GM18519 (cell line): ENCODE measurements around the gene ZNF304.

Experiments
- ATAC-seq: cut with Tn5 transposase; IDR thresholded peaks from one replicate; pipeline ENCODE4 v1.9.1; 2021; ENCODE audit warnings: mild to moderate bottlenecking, moderate library complexity; ENCODE audit not compliant: unreplicated experiment, low FRiP score

The ZNF304 gene

DNA sequence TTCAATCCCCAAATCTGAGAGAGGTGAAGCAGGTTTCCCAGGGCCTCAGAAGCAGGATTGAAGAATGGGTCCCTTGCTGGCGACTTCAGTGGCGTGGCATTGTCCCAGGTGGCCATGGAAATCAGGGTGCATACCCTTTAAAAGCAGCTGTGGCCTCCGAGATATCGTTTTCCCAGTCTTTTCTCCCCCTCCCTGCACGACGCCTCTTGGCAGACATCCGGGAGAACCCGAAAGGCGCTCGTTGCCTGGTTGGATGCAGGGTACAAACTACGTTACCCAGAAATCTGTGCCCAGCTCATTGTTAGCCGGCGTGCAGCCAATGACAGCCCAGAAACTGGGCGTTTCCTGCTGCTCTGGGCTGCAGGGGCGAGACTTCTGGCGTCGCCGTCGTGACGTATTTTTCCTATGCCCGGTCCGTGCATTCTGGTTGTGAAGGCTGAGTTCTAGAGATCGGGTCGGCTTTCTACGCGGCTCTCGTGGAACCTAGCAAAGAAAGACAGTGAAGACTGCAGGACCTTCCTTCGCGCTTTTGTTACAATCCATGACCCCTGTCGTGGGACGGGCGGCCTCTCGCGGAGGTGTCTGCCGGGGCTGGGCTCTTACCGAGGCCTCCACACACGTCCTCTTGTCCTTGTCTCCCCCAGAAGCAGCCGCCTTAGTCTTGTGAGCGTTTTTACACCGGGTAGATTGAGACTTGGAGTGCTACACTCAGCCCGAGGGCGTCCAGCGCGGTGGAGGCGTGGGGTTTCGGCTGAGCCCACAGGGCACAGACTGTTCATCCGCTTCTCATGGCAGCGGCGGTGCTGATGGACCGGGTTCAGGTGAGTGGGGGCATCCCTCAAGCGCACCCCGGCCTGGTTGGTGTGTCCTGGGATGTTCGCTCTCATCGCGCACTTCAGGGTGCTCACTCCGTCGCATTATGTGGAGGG lies at the start of gene ZNF304:
TSS of gene ZNF304 (plus strand) at position 395 of the 929 bp plus-strand sequence. CDS start at position 789, 394 bp downstream.
- ATAC-seq: peak; percentile 93

DNA sequence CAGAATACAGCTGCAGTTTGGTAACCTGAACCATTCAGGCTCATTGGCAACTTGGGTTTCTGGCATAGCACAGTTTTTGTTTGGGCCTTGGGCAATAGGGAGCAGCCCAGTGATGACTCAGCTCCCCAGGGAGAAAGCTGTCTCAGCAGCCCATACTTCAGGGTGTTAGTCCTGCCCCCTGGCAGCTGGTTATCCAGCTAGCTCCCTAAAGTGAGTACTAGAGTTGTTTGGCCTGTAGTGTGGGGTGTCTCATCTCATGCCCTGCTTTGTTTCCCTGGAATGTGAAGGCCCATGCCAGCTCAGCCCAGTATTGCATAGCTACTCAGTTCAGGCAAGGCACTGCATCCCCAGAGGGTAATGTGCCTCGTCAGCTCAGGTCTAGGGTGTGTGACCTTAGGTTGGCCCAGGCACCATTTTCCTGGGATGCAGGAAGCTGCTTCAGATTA lies 49.0 kb upstream of the ZNF304 start:
- no peak for ATAC-seq

DNA sequence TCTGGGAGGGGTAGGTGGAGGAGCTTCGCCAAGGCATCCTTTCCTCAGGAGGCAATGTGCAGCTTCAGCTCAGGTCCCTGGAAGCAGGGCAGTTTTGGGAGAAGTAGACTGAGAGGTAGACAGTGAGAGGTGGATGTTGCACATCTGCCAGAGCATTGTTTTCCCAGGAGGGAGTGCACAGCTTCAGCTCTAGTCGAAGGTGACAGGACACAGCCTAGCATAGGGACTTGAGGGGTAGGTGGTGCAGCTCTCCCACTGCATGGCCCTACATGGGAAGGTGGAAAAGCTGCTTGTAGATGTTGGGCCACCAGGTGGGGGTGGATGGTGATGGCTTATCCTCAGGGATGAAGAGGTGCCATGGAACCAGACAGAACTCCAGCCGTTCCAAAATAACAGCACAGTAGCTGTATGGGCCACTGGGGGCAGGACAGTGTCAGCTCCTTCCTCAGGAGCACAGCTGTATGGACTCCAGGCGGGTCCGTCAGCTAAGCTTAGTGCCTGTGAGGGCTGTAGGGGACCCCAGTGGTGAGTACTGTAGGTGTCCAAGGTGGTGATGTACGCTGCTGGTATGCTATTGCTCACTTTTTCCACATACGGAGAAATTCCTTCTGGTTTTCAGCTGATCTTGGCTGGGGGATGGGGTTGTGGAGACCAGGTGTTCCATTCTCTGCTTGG lies 48.2 kb upstream of the ZNF304 start:
- no peak for ATAC-seq

DNA sequence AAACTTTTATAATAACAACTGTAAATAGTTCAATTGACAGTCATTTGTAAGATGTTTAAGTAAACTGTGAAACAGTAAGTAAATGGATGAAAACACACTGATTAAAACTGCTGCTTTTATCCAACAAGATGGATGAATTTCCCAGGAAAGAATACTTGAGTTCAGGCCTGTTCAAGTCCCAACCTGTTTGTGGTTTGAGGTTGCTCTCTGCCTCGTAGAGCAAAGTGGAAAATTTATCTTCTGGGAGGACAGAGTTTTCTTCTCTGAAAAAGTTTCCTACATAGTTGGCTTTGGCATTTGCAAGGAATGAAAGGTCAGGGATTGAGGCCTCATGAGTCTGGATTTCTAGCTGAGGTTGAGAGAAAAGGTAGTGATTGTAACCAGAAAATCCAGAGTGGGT lies 46.0 kb upstream of the ZNF304 start:
- no peak for ATAC-seq

DNA sequence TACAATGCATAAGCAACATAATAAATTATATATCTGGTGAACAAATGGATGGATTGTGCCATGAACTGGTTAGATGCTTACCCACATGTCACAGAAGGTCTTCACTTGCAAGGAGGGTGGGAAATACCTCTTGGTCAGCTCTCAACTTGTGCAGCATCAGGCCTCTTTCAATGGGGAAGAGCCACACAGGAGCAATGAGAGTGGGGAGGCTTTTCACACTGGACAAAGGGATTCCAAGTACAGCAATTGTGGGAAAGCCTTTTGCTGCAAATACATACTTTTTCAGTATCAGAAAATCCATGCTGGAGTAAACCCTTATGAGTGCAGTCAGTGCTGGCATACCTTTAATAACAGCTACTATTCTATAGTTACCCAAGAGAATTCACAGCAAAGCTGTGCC lies 42.6 kb upstream of the ZNF304 start:
- ATAC-seq: no peak

DNA sequence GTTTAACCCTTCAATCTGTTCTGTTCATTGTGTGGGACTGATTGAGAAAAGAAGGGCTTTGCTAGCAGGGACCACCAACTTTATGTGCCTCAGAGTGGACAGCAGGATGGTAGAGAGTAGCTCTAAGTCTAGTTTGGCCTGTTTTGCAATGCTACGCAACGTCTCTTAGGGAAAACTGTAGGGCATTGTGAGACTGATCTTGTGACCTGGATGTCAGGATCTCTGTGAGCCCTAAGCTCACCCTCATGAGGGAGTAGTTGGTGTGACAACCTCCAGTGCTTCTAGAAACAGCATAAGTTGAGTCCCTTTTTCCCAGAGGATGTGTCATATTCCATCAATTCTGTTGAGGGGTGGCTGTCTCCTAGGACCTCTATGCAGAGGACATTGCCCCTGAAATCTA lies 40.3 kb upstream of the ZNF304 start:
- no peak for ATAC-seq

DNA sequence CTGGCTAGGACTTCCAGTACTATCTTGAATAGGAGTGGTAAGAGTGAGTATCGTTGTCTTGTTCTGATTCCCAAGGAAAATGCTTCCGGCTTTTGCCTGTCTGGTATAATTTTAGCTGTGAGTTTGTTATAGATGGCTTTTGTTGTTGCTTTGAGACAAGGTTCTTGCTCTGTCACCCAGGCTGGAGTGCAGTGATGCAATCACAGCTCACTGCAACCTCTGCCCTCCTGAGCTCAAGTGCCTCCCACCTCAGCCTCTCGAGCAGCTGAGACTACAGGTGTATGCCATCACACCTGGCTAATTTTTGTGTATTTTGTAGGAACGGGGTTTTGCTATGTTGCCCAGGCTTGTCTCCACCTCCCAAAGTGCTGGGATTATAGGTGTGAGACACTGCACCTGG lies 36.9 kb upstream of the ZNF304 start:
- no peak for ATAC-seq

DNA sequence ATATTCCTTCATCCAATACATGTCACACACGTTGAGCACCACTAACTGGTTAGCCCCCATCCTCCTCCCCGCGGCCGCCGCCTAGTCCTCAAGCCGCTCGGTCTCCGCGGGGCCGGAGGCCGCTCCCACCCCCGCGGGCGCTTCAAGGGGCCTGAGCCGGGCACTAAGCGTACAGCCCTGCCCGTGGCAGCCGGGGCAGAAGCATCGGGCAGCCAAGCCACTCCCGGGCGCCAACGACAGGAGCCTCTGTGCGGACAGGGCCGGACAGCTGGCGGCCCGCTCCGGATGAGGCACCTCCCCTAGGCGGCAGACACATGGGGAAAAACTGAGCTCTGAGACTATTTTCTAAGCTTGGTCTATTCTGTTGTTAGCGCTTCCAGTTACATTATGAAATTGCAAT lies 33.6 kb upstream of the ZNF304 start:
- ATAC-seq: no peak

DNA sequence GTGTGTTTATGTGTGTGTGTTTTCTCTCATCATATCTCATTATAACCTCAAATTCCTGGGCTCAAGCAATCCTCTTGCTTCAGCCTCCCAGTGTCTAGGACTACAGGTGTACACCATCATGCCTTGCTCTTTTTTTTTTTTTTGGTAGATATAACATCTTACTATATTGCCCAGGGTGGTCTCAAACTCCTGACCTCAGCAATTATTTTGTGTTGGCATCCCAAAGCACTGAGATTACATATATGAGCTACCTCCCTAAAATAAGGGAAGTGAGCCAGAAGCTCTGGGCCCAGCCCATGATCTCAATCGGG lies 31.2 kb upstream of the ZNF304 start:
- no peak for ATAC-seq

DNA sequence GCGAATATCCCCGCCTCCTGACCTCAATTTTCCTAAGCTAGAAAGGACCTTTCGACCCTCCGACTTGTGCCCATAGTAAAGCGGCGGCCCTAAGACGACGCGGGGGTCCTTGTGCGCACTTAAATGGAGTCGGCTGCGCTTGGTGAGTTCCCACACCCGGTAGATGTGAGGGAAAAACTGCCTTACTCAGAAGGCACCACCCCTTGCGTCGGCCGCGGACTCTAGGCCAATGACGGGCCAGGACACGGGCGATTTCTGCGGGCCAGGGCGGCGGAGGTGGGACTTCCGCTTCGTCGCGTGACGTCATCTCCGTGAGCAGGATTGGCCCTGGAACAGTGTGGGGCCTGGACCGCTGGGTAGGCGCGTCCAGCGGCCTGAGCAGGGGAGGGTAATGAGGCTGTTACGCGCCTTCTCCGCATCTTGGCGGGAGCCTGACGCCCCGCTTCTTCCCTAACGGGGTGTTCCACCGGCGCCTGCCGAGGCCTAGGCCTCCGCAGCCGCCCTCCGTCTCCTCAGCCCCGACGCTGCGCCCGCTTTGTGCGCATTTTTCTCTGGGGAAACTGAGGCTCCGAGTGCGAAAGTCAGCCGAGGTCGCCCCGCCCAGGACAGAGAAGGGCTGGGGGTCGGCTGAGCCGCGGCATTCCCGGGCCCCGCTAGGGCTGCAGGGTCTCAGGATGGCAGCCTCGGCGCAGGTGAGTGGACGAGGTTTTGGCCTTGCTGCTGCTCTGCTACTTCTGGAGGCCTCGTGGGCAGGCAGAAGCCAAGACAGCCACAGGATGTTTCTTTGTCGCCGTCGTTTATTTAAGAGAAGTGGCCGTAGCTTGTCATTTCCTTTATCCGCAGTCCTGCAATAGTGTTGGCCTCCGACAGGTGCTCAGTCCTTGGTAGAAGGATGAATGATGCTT lies 30.6 kb upstream of the ZNF304 start, which contains the start of gene ZNF543:
TSS of gene ZNF543 (plus strand) at position 293 of the 905 bp plus-strand sequence. CDS start at position 675, 382 bp downstream.
- ATAC-seq: peak; percentile 90

DNA sequence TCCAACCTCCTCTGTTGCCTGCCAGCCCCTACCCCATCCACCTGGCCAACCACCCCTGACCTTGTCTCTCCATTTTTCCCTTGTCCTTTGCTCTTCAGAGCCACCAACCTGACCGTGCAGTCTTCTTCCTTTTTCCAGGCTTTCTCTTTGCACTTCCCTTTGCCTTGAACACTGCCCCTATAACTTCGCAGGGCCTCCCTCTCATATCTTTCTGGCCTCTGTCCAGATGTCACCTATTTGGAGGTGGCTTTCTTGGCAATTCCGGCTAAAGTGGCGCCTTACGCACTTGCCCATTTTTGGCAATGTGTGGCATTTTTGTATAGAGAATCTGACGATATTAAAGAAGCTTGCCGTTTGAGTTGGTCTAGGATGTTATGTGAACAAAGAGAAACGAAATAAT lies 30.0 kb upstream of the ZNF304 start:
- ATAC-seq: no peak

DNA sequence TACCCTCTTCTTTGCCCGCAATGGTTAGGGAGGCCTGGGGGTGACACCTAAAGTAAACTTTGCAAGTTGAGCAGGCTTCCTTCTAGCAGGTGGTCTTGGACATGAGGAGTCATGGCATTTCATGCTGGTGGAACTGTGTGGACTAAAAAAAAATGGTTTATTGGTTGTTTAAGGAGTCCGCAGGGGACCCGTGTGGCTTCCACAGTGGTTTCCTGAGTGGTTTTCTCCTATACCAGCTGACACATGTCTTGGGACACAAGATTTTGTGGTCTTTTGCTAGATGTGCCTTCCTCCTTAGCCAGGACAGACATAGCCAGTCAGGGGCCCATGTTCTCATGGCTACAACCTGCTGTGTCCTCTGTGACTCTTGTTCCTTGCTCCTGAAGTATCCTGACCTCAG lies 29.3 kb upstream of the ZNF304 start:
- ATAC-seq: no peak

DNA sequence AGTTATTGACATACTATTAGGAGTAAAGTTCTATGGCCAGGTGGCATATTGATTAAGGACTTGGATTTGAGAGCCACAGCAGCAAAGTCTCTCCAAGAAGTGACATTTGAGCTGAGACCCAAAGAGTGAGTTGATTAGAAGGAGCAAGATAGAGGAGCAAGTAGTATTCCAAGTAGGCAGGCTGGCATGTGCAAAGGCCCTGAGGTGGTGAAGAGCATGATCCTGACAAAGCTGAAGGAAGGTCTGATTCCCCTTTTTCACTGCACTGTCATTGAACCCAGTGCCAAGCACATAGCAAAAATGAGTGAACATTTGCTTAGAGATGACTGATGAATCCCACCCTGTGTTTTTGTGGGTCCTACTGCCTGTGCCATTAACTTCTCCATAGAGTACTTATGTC lies 26.1 kb upstream of the ZNF304 start:
- no peak for ATAC-seq

DNA sequence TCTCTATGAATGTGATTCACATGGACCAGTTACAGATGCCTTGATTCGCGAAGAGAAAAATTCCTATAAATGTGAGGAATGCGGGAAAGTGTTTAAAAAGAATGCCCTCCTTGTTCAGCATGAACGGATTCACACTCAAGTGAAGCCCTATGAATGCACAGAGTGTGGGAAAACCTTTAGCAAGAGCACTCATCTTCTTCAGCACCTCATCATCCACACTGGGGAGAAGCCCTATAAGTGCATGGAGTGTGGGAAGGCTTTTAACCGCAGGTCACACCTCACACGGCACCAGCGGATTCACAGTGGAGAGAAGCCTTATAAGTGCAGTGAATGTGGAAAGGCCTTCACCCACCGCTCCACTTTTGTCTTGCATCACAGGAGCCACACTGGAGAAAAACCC lies 23.1 kb upstream of the ZNF304 start:
- ATAC-seq: no peak

DNA sequence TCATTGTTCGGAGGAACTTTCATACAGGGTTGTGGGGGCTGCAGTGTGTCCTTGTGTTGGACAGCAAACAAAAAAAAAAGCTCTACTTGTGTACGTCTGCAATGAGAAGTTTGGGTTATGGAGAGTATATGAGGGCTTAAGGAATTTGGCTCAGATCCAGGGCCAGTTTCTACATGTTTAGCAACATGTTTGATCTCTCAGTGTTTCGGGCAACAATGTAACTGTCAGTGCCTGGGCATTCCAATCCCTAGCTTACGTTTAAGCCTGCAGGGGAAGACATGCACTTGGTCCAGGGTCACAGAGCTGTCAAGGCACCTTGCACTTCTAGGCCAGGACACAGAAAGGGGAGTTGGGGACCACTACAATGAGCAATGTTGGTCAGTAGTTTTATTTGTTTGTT lies 16.9 kb upstream of the ZNF304 start:
- ATAC-seq: no peak

DNA sequence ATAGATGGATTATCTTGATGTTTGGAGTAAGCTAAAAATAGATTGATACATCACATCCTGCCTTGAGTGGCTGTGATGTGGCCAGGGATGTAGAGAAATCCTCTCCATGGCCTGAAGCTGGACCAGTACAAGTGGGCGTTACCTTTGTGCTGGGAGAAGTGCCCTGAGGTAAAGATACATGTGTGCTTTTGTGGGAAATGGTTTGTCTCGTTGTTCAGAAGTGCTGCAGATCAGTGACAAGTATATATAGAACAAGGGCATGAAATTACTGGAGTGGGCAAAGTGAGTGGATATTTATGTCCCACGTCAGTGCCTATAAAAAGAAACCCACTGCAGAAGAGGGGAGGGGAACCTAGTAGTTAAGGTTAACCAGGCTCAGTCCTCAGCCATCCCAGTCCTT lies 12.2 kb upstream of the ZNF304 start:
- no peak for ATAC-seq

DNA sequence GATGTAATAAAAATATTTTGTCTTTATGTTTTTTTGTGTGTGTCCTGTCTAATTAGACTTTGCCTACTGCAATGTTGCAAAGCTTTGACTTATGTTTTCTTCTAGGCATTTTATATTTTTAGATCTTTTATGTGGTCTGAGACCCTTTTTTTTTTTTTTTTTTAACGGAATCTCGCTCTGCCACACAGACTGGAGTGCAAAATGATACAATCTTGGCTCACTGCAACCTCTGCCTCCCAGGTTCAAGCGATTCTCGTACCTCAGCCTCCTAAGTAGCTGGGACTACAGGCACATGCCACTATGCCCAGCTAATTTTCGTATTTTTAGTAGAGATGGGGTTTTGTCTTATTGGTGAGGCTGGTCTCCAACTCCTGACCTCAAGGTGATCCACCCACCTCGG lies 8.5 kb upstream of the ZNF304 start:
- no peak for ATAC-seq

DNA sequence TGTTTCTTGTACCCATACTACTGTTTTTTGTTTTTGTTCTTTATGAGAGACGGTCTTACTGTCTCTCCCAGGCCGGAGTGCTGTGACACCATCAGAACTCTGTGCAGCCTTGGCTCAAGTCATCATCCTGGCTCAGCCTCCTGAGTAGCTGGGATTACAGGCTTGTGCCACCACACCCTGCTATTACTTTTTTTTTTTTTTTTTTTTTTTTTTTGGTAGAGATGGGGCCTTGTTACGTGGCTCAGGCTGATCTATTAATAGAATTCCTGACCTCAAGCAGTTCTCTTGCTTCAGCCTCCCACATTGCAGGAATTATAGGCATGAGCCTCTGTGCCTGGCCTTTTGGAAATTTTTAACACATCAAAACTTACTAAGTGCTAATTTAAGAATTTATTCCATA lies 2.9 kb upstream of the ZNF304 start:
- ATAC-seq: no peak

DNA sequence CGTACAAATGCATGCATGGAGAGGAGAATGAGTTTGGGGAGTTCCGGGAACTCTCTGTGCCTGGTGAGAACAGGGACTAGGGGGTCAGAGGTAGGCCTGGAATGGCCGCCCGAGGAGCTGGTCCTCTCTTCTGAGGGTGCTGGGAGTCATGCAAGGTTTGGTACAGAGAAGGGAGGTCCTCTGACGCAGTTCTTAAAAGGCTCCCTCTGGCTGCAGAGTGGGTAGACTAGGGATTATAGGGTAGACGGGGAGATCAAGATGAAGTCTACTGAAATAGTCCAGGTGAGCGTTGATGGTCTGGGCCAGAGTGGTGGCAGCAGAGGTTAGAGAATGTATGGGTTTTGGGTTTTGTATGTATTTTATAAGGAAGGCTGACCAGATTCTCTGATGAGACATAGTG lies 796 bp downstream of the ZNF304 start:
- no peak for ATAC-seq

DNA sequence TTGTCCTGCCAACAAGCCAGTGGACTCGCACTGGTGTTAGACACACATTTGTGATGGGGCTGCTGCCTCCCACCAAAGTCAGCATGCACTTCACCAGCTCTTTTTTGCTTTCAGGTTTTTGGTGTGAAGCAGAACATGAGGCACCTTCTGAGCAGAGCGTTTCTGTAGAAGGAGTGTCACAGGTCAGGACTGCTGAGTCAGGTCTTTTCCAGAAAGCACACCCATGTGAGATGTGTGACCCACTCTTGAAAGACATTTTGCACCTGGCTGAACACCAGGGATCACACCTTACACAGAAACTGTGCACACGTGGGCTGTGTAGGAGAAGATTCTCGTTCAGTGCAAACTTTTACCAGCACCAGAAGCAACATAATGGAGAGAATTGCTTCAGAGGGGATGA lies 4.8 kb downstream of the ZNF304 start:
- no peak for ATAC-seq

DNA sequence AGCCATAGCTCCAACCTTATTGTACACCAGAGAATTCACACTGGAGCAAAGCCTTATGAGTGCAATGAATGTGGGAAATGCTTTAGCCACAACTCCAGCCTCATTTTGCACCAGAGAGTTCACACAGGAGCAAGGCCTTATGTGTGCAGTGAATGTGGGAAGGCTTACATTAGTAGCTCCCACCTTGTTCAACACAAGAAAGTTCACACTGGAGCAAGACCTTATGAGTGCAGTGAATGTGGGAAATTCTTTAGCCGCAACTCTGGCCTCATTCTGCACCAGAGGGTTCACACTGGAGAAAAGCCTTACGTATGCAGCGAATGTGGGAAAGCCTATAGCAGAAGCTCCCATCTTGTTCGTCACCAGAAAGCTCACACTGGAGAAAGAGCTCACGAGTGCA lies 6.3 kb downstream of the ZNF304 start:
- no peak for ATAC-seq
